Right atrium auricular region (tissue), 2 donors: ENCODE results near the gene IGSF21. TPM values are rescaled to one million over a fixed set of nuclear protein-coding genes. Genes with fewer than 3 reads are reported as not detected.

Source experiments
- DNase-seq: peaks from one replicate; pipeline ENCODE4 v3.0.0-alpha.2; 2019; ENCODE audit warnings: low spot score
- H3K27ac ChIP-seq, 2 donors: fragments of 200-600 bp; sonication (generic); 1 replicate in 1 of 2; 2 replicates in 1 of 2; pipeline ENCODE4 v1.5.1; 2016 to 2019
- H3K27me3 ChIP-seq, 2 donors: fragments of 200-600 bp; sonication (generic); one replicate each; pipeline versions ENCODE4 v1.5.1 to v1.6.0; 2017 to 2019
- H3K36me3 ChIP-seq: fragments of 200-600 bp; sonication (generic); one replicate; pipeline ENCODE4 v1.5.1; 2016
- H3K4me1 ChIP-seq, 2 donors: fragments of 200-600 bp; sonication (generic); one replicate each; pipeline versions ENCODE4 v1.5.1 to v1.6.0; 2017 to 2019
- H3K4me3 ChIP-seq, 2 donors: fragments of 200-600 bp; sonication (generic); 1 replicate in 1 of 2; 2 replicates in 1 of 2; pipeline ENCODE4 v1.5.1; 2017 to 2019; ENCODE audit warnings: mild to moderate bottlenecking in 1 of 2, moderate library complexity in 1 of 2
- H3K9me3 ChIP-seq, 2 donors: fragments of 200-600 bp; sonication (generic); one replicate each; pipeline ENCODE4 v1.5.1; 2019
- total RNA-seq, 2 donors: library from RNA; depleted of rRNA; stranded (reverse); fragments of >200 nt; gene quantifications; one replicate each; pipeline ENCODE4 v1.1.0, GENCODE V29; 2016
- TF ChIP-seq, protein P1 (sequence below), 2 donors: fragments of 200-600 bp; sonication (generic); IDR thresholded peaks; one replicate each; pipeline ENCODE4 v1.5.1; 2019; ENCODE audit warnings: antibody characterized with exemption in 2 of 2

Gene IGSF21
- total RNA-seq, 2 donors from 2014 or later, result 1.8 to 6.0 TPM

- Histone ChIP-seq H3K27ac (no peak overlapping the region), H3K27me3 (no peaks in the 10 kb centered on the region), H3K4me1 (no peaks in the 10 kb centered on the region), H3K9me3 (peaks cover 0 to 12% of the 10 kb centered on the region in 2 donors), H3K4me3 (no peak overlapping the region), H3K36me3 (no peaks in the 10 kb centered on the region)
- DNase-seq, result no peak
- TF ChIP-seq, protein P1, sequence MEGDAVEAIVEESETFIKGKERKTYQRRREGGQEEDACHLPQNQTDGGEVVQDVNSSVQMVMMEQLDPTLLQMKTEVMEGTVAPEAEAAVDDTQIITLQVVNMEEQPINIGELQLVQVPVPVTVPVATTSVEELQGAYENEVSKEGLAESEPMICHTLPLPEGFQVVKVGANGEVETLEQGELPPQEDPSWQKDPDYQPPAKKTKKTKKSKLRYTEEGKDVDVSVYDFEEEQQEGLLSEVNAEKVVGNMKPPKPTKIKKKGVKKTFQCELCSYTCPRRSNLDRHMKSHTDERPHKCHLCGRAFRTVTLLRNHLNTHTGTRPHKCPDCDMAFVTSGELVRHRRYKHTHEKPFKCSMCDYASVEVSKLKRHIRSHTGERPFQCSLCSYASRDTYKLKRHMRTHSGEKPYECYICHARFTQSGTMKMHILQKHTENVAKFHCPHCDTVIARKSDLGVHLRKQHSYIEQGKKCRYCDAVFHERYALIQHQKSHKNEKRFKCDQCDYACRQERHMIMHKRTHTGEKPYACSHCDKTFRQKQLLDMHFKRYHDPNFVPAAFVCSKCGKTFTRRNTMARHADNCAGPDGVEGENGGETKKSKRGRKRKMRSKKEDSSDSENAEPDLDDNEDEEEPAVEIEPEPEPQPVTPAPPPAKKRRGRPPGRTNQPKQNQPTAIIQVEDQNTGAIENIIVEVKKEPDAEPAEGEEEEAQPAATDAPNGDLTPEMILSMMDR (IDR thresholded peaks at IDR 0.05), result no peak
These were observed 265.6 kb downstream of the IGSF21 start for GRCh38 chr1:18373151-18373550.

DNA sequence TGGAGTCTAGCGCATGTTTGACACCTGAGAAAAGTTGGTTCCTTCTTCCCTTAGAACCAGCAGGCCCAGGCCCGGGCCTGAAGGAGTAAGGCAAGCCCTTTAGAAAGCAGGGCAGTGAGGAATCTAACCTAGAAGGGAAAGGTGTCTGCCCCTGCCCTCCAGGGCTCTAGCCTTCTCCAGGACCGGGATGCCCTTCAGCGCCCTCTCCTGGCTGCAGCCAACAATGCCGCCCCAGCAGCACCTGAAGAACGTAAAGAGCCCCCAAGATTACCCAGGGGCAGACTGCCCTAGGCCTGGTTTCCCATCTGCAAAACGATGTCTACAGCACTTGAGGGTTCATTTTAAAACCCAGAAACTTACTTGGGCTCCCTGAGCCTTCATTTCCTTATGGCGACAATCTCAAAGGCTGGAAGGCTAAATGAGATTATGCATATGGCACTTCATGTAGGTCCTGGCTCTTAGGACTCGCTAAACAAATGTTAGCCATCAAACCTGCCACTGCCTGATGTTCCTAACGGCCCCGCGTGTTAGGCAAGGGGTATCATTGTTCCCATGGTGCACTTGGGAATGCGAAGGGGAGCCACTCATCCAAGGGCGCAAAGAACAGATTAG is 266.4 kb downstream of the IGSF21 start:
- Histone ChIP-seq H3K4me1 (no peaks in the 10 kb centered on the region), H3K27ac (no peak overlapping the region), H3K36me3 (no peaks in the 10 kb centered on the region), H3K4me3 (no peak overlapping the region), H3K9me3 (peaks cover 0 to 12% of the 10 kb centered on the region in 2 donors), H3K27me3 (no peaks in the 10 kb centered on the region)
- DNase-seq, result no peak
- TF ChIP-seq, protein P1 (IDR thresholded peaks at IDR 0.05), result peak in 1 of 2 donors; percentile 14

GRCh38 chr1:18376661-18377060 is 269.1 kb downstream of the IGSF21 start:
- H3K36me3 ChIP-seq, result no peaks in the 10 kb centered on the region
- H3K27ac ChIP-seq, result no peak overlapping the region
- DNase-seq, result no peak
- no peaks in the 10 kb centered on the region for H3K27me3 ChIP-seq
- no peaks in the 10 kb centered on the region for H3K4me1 ChIP-seq
- TF ChIP-seq, protein P1 (IDR thresholded peaks at IDR 0.05), result no peak
- no peak overlapping the region for H3K4me3 ChIP-seq
- H3K9me3 ChIP-seq, result peaks cover 0 to 10% of the 10 kb centered on the region in 2 donors

DNA sequence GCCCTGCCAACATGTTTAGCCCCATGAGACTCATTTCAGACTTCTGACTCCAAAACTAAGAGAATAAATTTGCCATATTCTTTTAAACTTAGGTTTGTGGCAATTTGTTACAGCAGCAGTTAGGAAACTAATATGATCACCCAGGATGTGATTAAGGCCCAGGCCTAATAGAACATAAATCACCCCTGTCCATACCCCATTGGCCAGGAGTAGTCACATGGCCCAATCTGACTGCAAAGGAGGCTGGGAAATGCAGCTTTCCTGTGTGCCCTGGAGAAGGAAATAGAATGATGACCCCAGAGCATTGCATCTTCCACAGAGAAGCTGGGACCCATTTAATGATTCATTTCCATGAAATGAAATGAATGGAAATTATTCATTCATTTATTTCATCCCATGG is 272.7 kb downstream of the IGSF21 start:
- Histone ChIP-seq H3K9me3 (peaks cover 0 to 10% of the 10 kb centered on the region in 2 donors), H3K36me3 (no peaks in the 10 kb centered on the region), H3K4me1 (no peaks in the 10 kb centered on the region), H3K4me3 (no peak overlapping the region), H3K27me3 (no peaks in the 10 kb centered on the region), H3K27ac (no peak overlapping the region)
- TF ChIP-seq, protein P1 (IDR thresholded peaks at IDR 0.05), result no peak
- no peak for DNase-seq

DNA sequence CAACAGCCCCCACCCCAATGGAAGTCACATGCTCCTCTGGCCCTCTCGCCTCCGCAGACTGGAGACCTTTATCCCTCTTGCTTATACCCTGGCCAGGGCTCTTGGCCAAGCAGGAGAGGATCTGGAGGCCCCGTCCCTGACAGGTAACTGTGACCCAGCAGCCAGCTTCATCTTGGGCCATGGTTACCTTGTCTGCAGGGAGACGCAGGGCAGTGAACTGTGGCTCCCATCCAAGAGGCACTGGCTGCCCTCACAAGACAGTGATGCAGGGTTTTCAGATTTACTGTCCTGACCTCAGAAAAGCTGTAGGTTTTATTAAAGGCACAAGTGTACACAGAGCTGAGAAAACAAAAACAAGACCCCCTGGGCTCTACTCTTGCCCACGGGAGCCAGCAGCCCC is 276.5 kb downstream of the IGSF21 start:
- no peak for DNase-seq
- Histone ChIP-seq H3K4me1 (no peaks in the 10 kb centered on the region), H3K27ac (no peak overlapping the region), H3K4me3 (no peak overlapping the region), H3K27me3 (no peaks in the 10 kb centered on the region), H3K9me3 (peaks cover 0 to 10% of the 10 kb centered on the region in 2 donors), H3K36me3 (no peaks in the 10 kb centered on the region)
- TF ChIP-seq, protein P1 (IDR thresholded peaks at IDR 0.05), result no peak

- H3K4me3 ChIP-seq, result no peak overlapping the region
- no peak overlapping the region for H3K27ac ChIP-seq
- DNase-seq, result no peak
- H3K9me3 ChIP-seq, result peaks cover 0 to 10% of the 10 kb centered on the region in 2 donors
- H3K36me3 ChIP-seq, result no peaks in the 10 kb centered on the region
- H3K27me3 ChIP-seq, result no peaks in the 10 kb centered on the region
- H3K4me1 ChIP-seq, result no peaks in the 10 kb centered on the region
- TF ChIP-seq, protein P1 (IDR thresholded peaks at IDR 0.05), result no peak
These were observed 276.9 kb downstream of the IGSF21 start for GRCh38 chr1:18384471-18384870.
